Liver (tissue), 9 donors: ENCODE results near the gene ZMYND10. TPM values are rescaled to one million over a fixed set of nuclear protein-coding genes. Genes with fewer than 3 reads are reported as not detected.

Experiments used
- DNase-seq: peaks from one replicate; pipeline ENCODE4 v3.0.0-alpha.2; 2017; ENCODE audit warnings: low spot score
- H3K27ac ChIP-seq, 2 donors: one replicate each; pipeline ENCODE4 v1.7.0; 2013; ENCODE audit warnings: inconsistent platforms in 2 of 2, low read length in 2 of 2, control low read depth in 1 of 2, low read depth in 1 of 2, mild to moderate bottlenecking in 1 of 2
- H3K27me3 ChIP-seq, 4 donors: one replicate each; pipeline versions ENCODE4 v1.6.1 to v1.7.0; 2013; ENCODE audit warnings: low read length in 3 of 4, inconsistent platforms in 1 of 4, mild to moderate bottlenecking in 1 of 4, moderate library complexity in 1 of 4; ENCODE audit not compliant: control insufficient read depth in 4 of 4, insufficient read depth in 4 of 4
- H3K36me3 ChIP-seq, 4 donors: one replicate each; pipeline versions ENCODE4 v1.6.1 to v1.7.0; 2013; ENCODE audit warnings: low read length in 3 of 4, mild to moderate bottlenecking in 3 of 4, low read depth in 1 of 4, moderate library complexity in 1 of 4; ENCODE audit not compliant: control insufficient read depth in 4 of 4, insufficient read depth in 3 of 4
- H3K4me1 ChIP-seq, 4 donors: one replicate each; pipeline versions ENCODE4 v1.6.1 to v1.7.0; 2013; ENCODE audit warnings: low read length in 3 of 4, mild to moderate bottlenecking in 3 of 4, moderate library complexity in 1 of 4; ENCODE audit not compliant: control insufficient read depth in 4 of 4, insufficient read depth in 4 of 4
- H3K4me3 ChIP-seq, 3 donors: one replicate each; pipeline versions ENCODE4 v1.6.1 to v1.7.0; 2013; ENCODE audit warnings: low read length in 3 of 3, control low read depth in 1 of 3, low read depth in 1 of 3, mild to moderate bottlenecking in 1 of 3
- H3K9ac ChIP-seq, 2 donors: one replicate each; pipeline ENCODE4 v1.7.0; 2013; ENCODE audit warnings: low read length in 2 of 2, mild to moderate bottlenecking in 2 of 2, moderate library complexity in 2 of 2, control low read depth in 1 of 2, low read depth in 1 of 2
- H3K9me3 ChIP-seq, 4 donors: one replicate each; pipeline versions ENCODE4 v1.6.1 to v1.7.0; 2013; ENCODE audit warnings: low read length in 3 of 4; ENCODE audit not compliant: control insufficient read depth in 4 of 4
- EGR1 ChIP-seq, 2 donors: IDR thresholded peaks; 2 replicates each; pipeline ENCODE4 v1.6.1; 2016 to 2018; ENCODE audit warnings: antibody characterized with exemption in 2 of 2, low read depth in 2 of 2
- FOXA1 ChIP-seq: IDR thresholded peaks from 2 replicates; pipeline ENCODE4 v1.6.1; 2016; ENCODE audit warnings: antibody characterized with exemption
- GABPA ChIP-seq, 2 donors: IDR thresholded peaks in 1 of 2; conservative IDR thresholded peaks in 1 of 2; 2 replicates each; pipeline ENCODE4 v1.6.1; 2016; ENCODE audit warnings: antibody characterized with exemption in 2 of 2, mild to moderate bottlenecking in 1 of 2, moderate library complexity in 1 of 2
- MAX ChIP-seq: IDR thresholded peaks from 2 replicates; pipeline ENCODE4 v1.6.1; 2016; ENCODE audit warnings: antibody characterized with exemption
- REST ChIP-seq: IDR thresholded peaks from 2 replicates; pipeline ENCODE4 v1.6.1; 2016; ENCODE audit warnings: antibody characterized with exemption, mild to moderate bottlenecking
- RXRA ChIP-seq, 2 donors: IDR thresholded peaks; 2 replicates each; pipeline ENCODE4 v1.6.1; 2017 to 2018; ENCODE audit warnings: antibody characterized with exemption in 2 of 2, mild to moderate bottlenecking in 1 of 2
- TAF1 ChIP-seq: conservative IDR thresholded peaks from 2 replicates; pipeline ENCODE4 v1.6.1; 2016; ENCODE audit warnings: antibody characterized with exemption, mild to moderate bottlenecking
- YY1 ChIP-seq: IDR thresholded peaks from 2 replicates; pipeline ENCODE4 v1.6.1; 2016; ENCODE audit warnings: antibody characterized with exemption, mild to moderate bottlenecking
- ZBTB33 ChIP-seq: IDR thresholded peaks from 2 replicates; pipeline ENCODE4 v1.6.1; 2016; ENCODE audit warnings: antibody characterized with exemption
- WGBS: extraction: QIAGEN DNeasy Blood & Tissue Kit; methylation state at CpG from one replicate; pipeline ENCODE4 v1.1.7; 2013; 5-methylcytosine and 5-hydroxymethylcytosine counted together
- polyA plus RNA-seq, 2 donors: library from polyadenylated mRNA; stranded (reverse) in 1 of 2; unstranded in 1 of 2; fragments of 200-250 nt in 1 of 2; fragments of >200 nt in 1 of 2; fragmentation: Nextera tagmentation in 1 of 2; extraction: Ambion mirVana in 1 of 2; gene quantifications; one replicate each; pipeline versions ENCODE4 v1.2.1 to v1.2.3, GENCODE V29; 2013 to 2015
- total RNA-seq, 2 donors: library from RNA; depleted of rRNA; stranded (reverse); fragments of >200 nt; gene quantifications; one replicate each; pipeline ENCODE4 v1.2.3, GENCODE V29; 2014
- donor health status: healthy.
- donor health status: healthy.
- donor health status: healthy.
- donor health status: healthy.
- donor health status: healthy.

ZMYND10 gene
- total and polyA plus RNA-seq, 4 donors = 0.09 to 0.75 (median 0.27) TPM

GRCh38 chr3:50370594-50370993 is 25.1 kb upstream of the ZMYND10 start:
- TF ChIP-seq ZBTB33 (no peak), YY1 (no peak), GABPA (IDR thresholded peaks at IDR 0.05 in 1 of 2, conservative IDR thresholded peaks at IDR 0.05 in 1 of 2) (no peak), EGR1 (IDR thresholded peaks at IDR 0.05; ENCODE audit: low read depth in 2 of 2) (no peak), REST (no peak), FOXA1 (no peak)
- Histone ChIP-seq H3K27ac (no peak overlapping the region), H3K4me3 (no peak overlapping the region), H3K27me3 (peaks cover 0 to 2% (median 0%) of the 10 kb centered on the region in 4 donors), H3K4me1 (peaks cover 0 to 1% (median under 1%) of the 10 kb centered on the region in 4 donors), H3K9ac (no peak overlapping the region), H3K9me3 (no peaks in the 10 kb centered on the region), H3K36me3 (no peaks in the 10 kb centered on the region)
- no peak for DNase-seq
- 62% methylated on average over 14 of the region's 14 CpGs for WGBS

- H3K27ac ChIP-seq = no peak overlapping the region
- H3K27me3 ChIP-seq = peaks cover 0 to 2% (median 0%) of the 10 kb centered on the region in 4 donors
- TF ChIP-seq ZBTB33 (no peak), EGR1 (IDR thresholded peaks at IDR 0.05; ENCODE audit: low read depth in 2 of 2) (no peak), MAX (no peak)
- DNase-seq = no peak
- no peaks in the 10 kb centered on the region for H3K9me3 ChIP-seq
- H3K4me3 ChIP-seq = no peak overlapping the region
- no peak overlapping the region for H3K9ac ChIP-seq
- H3K36me3 ChIP-seq = no peaks in the 10 kb centered on the region
- peaks cover 0 to 10% (median 6%) of the 10 kb centered on the region in 4 donors for H3K4me1 ChIP-seq
- 75% methylated on average over 9 of the region's 9 CpGs for WGBS
These were observed 23.6 kb upstream of the ZMYND10 start for GRCh38 chr3:50369012-50369670.

- H3K27ac ChIP-seq = no peak overlapping the region
- no peaks in the 10 kb centered on the region for H3K36me3 ChIP-seq
- peaks cover 0 to 10% (median 6%) of the 10 kb centered on the region in 4 donors for H3K4me1 ChIP-seq
- no peak for TF ChIP-seq TAF1
- no peak for TF ChIP-seq FOXA1
- TF ChIP-seq RXRA (IDR thresholded peaks at IDR 0.05) = no peak
- no peak for TF ChIP-seq EGR1 (IDR thresholded peaks at IDR 0.05; ENCODE audit: low read depth in 2 of 2)
- no peak for TF ChIP-seq REST
- TF ChIP-seq GABPA (IDR thresholded peaks at IDR 0.05 in 1 of 2, conservative IDR thresholded peaks at IDR 0.05 in 1 of 2) = no peak
- no peak overlapping the region for H3K4me3 ChIP-seq
- H3K9me3 ChIP-seq = no peaks in the 10 kb centered on the region
- H3K9ac ChIP-seq = no peak overlapping the region
- DNase-seq = no peak
- WGBS = 83% methylated on average over 5 of the region's 5 CpGs
- peaks cover 0 to 2% (median 0%) of the 10 kb centered on the region in 4 donors for H3K27me3 ChIP-seq
These were observed 20.3 kb upstream of the ZMYND10 start for GRCh38 chr3:50365842-50366220.
